ENCODE results near the gene TDO2. TPM values are rescaled to one million over a fixed set of nuclear protein-coding genes. Genes with fewer than 3 reads are reported as not detected.

TDO2 gene
- total and polyA plus RNA-seq, 2 of the 4 experiments (the other 2 are of a cell fraction) = 0.09 to 0.18 TPM

GRCh38 chr4:155908187-155909139, 5.0 kb downstream of the TDO2 start:
- H2BK5ac ChIP-seq (ENCODE audit: low read depth, low read length, poor library complexity, severe bottlenecking) = no peak overlapping the region
- CTCF ChIA-PET = no interaction called here
- no peak overlapping the region for H3K27ac ChIP-seq (ENCODE audit: insufficient read depth, low read length)
- H2BK15ac ChIP-seq (ENCODE audit: low read depth, low read length) = no peak overlapping the region
- H3K79me1 ChIP-seq (ENCODE audit: low read depth in 1 of 2, low read length in 2 of 2) = no peaks in the 10 kb centered on the region
- no TSS peak for BruUV-seq (replicated peaks)
- peaks cover 2% of the 10 kb centered on the region; the same call in 1 of the 2 replicates for H3K27me3 ChIP-seq (ENCODE audit: control insufficient read depth, insufficient read depth, low read length)
- intact Hi-C loops (cut with micrococcal nuclease) = no loop called here
- H3K4me1 ChIP-seq (ENCODE audit: control insufficient read depth, insufficient read depth, low read length) = peaks cover 2% of the 10 kb centered on the region; the same call in 1 of the 2 replicates
- WGBS, 2 experiments (ENCODE audit: extremely low coverage in 2 of 2, insufficient read length in 1 of 2) = 100% methylated on average over 3 of the region's 4 CpGs; no CpG with 5 or more reads in 1 of the 2 experiments
- no peak overlapping the region for H2AFZ ChIP-seq (replicated peaks; ENCODE audit: low read length, poor library complexity)
- no peak overlapping the region for H3K4ac ChIP-seq (ENCODE audit: low read depth, low read length)
- in situ Hi-C loops (cut with MboI; ENCODE audit: low sequenced_read_pairs) = no loop called here
- H3K23ac ChIP-seq (ENCODE audit: low read depth, low read length) = no peak overlapping the region
- peak overlapping the region; percentile 62 for H3K18ac ChIP-seq (ENCODE audit: low read depth, low read length)
- H4K20me1 ChIP-seq (ENCODE audit: insufficient read depth, low read length) = no peaks in the 10 kb centered on the region
- ATAC-seq (ENCODE audit: low read depth) (no peak), DNase-seq (no peak)
- H2AK5ac ChIP-seq (ENCODE audit: low read depth, low read length) = no peak overlapping the region; the same call in 1 of the 2 replicates
- H3K9me1 ChIP-seq (ENCODE audit: insufficient read depth, low read length) = no peaks in the 10 kb centered on the region
- no peak overlapping the region for H2BK120ac ChIP-seq (ENCODE audit: low read depth, low read length)
- H4K8ac ChIP-seq (ENCODE audit: low read depth in 2 of 2, low read length in 2 of 2) = no peak overlapping the region
- H3K56ac ChIP-seq (ENCODE audit: extremely low read depth, insufficient read depth, low read length) = no peak overlapping the region
- no peak overlapping the region for H3K14ac ChIP-seq (replicated peaks; ENCODE audit: low read depth, low read length)
- no peak overlapping the region for H3K4me2 ChIP-seq (ENCODE audit: low read depth, low read length)
- H3K9ac ChIP-seq (ENCODE audit: low read depth, low read length) = no peak overlapping the region
- no peak overlapping the region for H4K91ac ChIP-seq (ENCODE audit: insufficient read depth, low read depth, low read length)
- POLR2A ChIA-PET (ENCODE audit: unreplicated experiment) = no interaction called here
- H2BK20ac ChIP-seq (ENCODE audit: low read depth, low read length) = no peak overlapping the region
- no peaks in the 10 kb centered on the region for H3K36me3 ChIP-seq (ENCODE audit: control insufficient read depth, insufficient read depth, low read length)
- no peaks in the 10 kb centered on the region for H3K9me3 ChIP-seq (ENCODE audit: control insufficient read depth, insufficient read depth, low read length)
- dilution Hi-C loops (cut with HindIII; ENCODE audit: low sequenced_read_pairs, unreplicated experiment) = no loop called here
- no peak for TF ChIP-seq SMC3 (IDR thresholded peaks at IDR 0.05; ENCODE audit: low read depth, low read length)
- TF ChIP-seq MAFK (IDR thresholded peaks at IDR 0.05; ENCODE audit: low read depth, low read length) = peak; percentile 64
- no peak overlapping the region for H2AK9ac ChIP-seq (replicated peaks; ENCODE audit: low read depth, low read length, poor library complexity)
- H4K5ac ChIP-seq (ENCODE audit: low read depth, low read length) = peak overlapping the region; percentile 72; the same call in 1 of the 2 replicates
- H3K4me3 ChIP-seq (ENCODE audit: insufficient read depth, low read depth, low read length) = no peak overlapping the region

All from IMR-90 (cell line).